ENCODE results near the gene RAB40C. TPM values are rescaled to one million over a fixed set of nuclear protein-coding genes. Genes with fewer than 3 reads are reported as not detected.

The RAB40C gene
- total and polyA plus RNA-seq, 4 donors: 25.1 to 58.9 (median 43.9) TPM

DNA sequence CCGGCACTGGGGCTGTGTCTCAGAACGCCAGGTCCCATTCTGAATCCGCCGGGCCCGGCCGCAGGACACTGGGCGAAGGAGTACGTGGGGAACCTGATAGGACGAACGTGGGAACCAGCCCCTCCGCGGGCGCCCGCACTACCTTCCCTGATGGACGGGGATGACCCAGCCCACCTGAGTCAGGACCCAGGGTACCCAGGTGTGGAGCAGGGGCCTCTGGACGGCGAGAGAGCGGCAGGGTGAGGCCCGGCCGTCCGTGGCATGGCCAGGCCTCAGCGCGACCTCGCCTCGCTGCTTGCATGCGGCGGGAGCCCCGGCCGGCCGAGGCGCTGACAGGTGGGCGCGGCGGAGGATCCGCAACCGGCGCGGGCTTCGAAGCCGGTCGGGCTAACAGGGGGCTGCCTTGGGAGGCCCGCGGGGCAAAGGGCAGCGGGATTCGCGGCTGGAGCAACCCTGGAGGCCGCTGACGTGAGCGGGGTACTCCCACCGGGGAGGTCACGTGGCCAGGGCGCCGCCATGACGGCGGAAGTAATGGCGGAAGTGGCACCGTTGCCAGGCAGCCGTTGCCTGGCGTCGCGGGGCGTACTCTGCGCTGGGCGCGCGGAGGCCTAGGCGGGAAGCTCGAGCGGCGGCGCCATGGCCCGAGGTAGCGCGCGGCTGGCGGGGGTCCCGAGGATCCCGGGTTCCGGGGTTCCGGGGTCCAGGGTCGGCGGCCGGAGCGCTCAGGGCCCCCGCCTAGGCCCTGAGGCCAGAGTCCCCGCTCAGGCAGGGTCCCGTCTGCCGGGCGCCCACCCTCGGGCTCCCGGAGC lies 59.1 kb downstream of the RAB40C start, which contains the start of gene WDR90:
Gene WDR90, plus strand, starts transcription at position 585 of the 809 bp plus-strand sequence. Its CDS starts 52 bp downstream, at position 637.
- Histone ChIP-seq H3K27me3 (ENCODE audit: control insufficient read depth in 3 of 3, insufficient read depth in 3 of 3, low read length in 2 of 3) (no peaks in the 10 kb centered on the region), H3K27ac (ENCODE audit: low read depth in 1 of 2, low read length in 1 of 2) (peak within 1 kb of the TSS; percentile 83 to 94), H3K4me1 (ENCODE audit: control insufficient read depth in 5 of 5, insufficient read depth in 5 of 5, low read length in 5 of 5) (peaks cover 0 to 21% (median 8%) of the 10 kb centered on the region in 5 donors), H3K36me3 (ENCODE audit: control insufficient read depth in 4 of 4, insufficient read depth in 4 of 4, low read length in 4 of 4) (peaks cover 0 to 7% (median 2%) of the 10 kb centered on the region in 4 donors), H3K9ac (ENCODE audit: insufficient read depth in 1 of 2, low read length in 2 of 2) (peak within 1 kb of the TSS; percentile 73 to 78), H3K4me3 (peak within 1 kb of the TSS; percentile 72), H3K9me3 (ENCODE audit: control insufficient read depth in 4 of 4, insufficient read depth in 3 of 4, low read length in 3 of 4) (no peaks in the 10 kb centered on the region)
- WGBS, 2 donors: 0 to 1% methylated on average over 70 to 91 of the region's 91 CpGs
- TF ChIP-seq, protein P1, sequence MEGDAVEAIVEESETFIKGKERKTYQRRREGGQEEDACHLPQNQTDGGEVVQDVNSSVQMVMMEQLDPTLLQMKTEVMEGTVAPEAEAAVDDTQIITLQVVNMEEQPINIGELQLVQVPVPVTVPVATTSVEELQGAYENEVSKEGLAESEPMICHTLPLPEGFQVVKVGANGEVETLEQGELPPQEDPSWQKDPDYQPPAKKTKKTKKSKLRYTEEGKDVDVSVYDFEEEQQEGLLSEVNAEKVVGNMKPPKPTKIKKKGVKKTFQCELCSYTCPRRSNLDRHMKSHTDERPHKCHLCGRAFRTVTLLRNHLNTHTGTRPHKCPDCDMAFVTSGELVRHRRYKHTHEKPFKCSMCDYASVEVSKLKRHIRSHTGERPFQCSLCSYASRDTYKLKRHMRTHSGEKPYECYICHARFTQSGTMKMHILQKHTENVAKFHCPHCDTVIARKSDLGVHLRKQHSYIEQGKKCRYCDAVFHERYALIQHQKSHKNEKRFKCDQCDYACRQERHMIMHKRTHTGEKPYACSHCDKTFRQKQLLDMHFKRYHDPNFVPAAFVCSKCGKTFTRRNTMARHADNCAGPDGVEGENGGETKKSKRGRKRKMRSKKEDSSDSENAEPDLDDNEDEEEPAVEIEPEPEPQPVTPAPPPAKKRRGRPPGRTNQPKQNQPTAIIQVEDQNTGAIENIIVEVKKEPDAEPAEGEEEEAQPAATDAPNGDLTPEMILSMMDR (IDR thresholded peaks at IDR 0.05; ENCODE audit: control extremely low read depth, extremely low read depth): no peak
- DNase-seq (peak; percentile 91 to 94 (median 91)), ATAC-seq (ENCODE audit: insufficient read depth, low FRiP score) (peak; percentile 89)

DNA sequence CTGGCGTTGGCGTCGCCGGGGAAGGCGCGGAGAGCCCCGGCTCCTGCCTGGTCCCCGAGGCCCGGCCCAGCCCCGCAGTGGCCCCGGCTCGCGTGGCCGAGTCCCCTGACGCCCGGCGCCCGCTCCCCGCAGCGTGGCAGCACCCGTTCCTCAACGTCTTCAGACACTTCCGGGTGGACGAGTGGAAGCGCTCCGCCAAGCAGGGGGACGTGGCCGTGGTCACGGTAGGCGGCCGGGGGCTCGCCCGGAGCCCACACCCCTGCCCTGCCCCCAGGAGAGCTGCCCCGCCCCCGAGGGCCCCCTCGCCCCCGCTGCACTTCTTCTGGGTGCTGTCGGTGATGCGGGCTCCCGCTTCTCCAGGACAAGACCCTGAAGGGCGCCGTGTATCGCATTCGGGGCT lies 59.8 kb downstream of the RAB40C start:
- peak overlapping the region; percentile 72 for H3K4me3 ChIP-seq
- no peak for ATAC-seq (ENCODE audit: insufficient read depth, low FRiP score)
- H3K4me1 ChIP-seq (ENCODE audit: control insufficient read depth in 5 of 5, insufficient read depth in 5 of 5, low read length in 5 of 5): peaks cover 0 to 19% (median 8%) of the 10 kb centered on the region in 5 donors
- DNase-seq: no peak
- peaks cover 0 to 7% (median 2%) of the 10 kb centered on the region in 4 donors for H3K36me3 ChIP-seq (ENCODE audit: control insufficient read depth in 4 of 4, insufficient read depth in 4 of 4, low read length in 4 of 4)
- H3K9ac ChIP-seq (ENCODE audit: insufficient read depth in 1 of 2, low read length in 2 of 2): no peak overlapping the region
- whole genome bisulfite sequencing, 2 donors: 1 to 3% methylated on average over 38 to 44 of the region's 44 CpGs
- no peaks in the 10 kb centered on the region for H3K9me3 ChIP-seq (ENCODE audit: control insufficient read depth in 4 of 4, insufficient read depth in 3 of 4, low read length in 3 of 4)
- peak overlapping the region; percentile 83 to 94 for H3K27ac ChIP-seq (ENCODE audit: low read depth in 1 of 2, low read length in 1 of 2)
- TF ChIP-seq, protein P1 (IDR thresholded peaks at IDR 0.05; ENCODE audit: control extremely low read depth, extremely low read depth): no peak
- no peaks in the 10 kb centered on the region for H3K27me3 ChIP-seq (ENCODE audit: control insufficient read depth in 3 of 3, insufficient read depth in 3 of 3, low read length in 2 of 3)

DNA sequence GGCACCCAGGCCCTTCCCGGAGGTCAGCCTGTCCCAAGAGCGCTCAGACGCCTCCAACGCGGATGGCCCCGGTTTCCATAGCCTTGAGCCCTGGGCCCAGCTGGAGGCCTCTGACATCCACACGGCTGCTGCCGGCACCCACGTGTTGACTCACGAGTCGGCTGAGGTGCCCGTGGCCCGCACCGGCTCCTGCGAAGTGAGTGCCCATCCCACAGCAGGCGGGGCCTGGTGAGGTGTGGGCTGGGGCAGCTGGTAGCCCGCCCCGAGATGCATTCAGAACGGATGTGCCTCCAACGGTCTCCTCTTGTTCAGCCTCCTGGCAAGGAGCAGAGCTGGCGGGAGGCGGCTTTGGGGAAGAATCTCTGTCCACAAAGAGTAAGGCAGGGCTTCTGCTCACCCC lies 62.0 kb downstream of the RAB40C start:
- Histone ChIP-seq H3K4me3 (no peak overlapping the region), H3K9ac (ENCODE audit: insufficient read depth in 1 of 2, low read length in 2 of 2) (no peak overlapping the region), H3K9me3 (ENCODE audit: control insufficient read depth in 4 of 4, insufficient read depth in 3 of 4, low read length in 3 of 4) (no peaks in the 10 kb centered on the region), H3K27me3 (ENCODE audit: control insufficient read depth in 3 of 3, insufficient read depth in 3 of 3, low read length in 2 of 3) (no peaks in the 10 kb centered on the region), H3K36me3 (ENCODE audit: control insufficient read depth in 4 of 4, insufficient read depth in 4 of 4, low read length in 4 of 4) (peaks cover 0 to 17% (median 3%) of the 10 kb centered on the region in 4 donors), H3K27ac (ENCODE audit: low read depth in 1 of 2, low read length in 1 of 2) (no peak overlapping the region), H3K4me1 (ENCODE audit: control insufficient read depth in 5 of 5, insufficient read depth in 5 of 5, low read length in 5 of 5) (peaks cover 0 to 19% (median 8%) of the 10 kb centered on the region in 5 donors)
- WGBS, 2 donors: 93% methylated on average over 22 of the region's 22 CpGs
- TF ChIP-seq, protein P1 (IDR thresholded peaks at IDR 0.05; ENCODE audit: control extremely low read depth, extremely low read depth): no peak
- DNase-seq: no peak
- ATAC-seq (ENCODE audit: insufficient read depth, low FRiP score): no peak

All from lung (tissue), 12 donors.